ENCODE data around the gene SP5. TPM values are rescaled to one million over a fixed set of nuclear protein-coding genes. Genes with fewer than 3 reads are reported as not detected.
A peak's percentile ranks its signal among the peaks of the same experiment; 100 is the strongest.
"Not testable (repeated sequence)": the region's sequence is repeated elsewhere in the genome, so short reads cannot be mapped to it uniquely, and the experiment has no call there.

Gene SP5
- total RNA-seq (ENCODE audit: low replicate concordance) = 1.1 and 4.4 TPM in 2 replicates
- long read RNA-seq = 0 reads

GRCh38 chr2:170715062-170715931, at the start of gene SP5:
TSS of gene SP5 (plus strand) at chr2:170715337. CDS start at chr2:170715513, 176 bp downstream.
- Mint-ChIP-seq H3K9me3 (peaks cover 5% of the 10 kb centered on the region), H3K36me3 (no peaks in the 10 kb centered on the region), H3K4me1 (ENCODE audit: unreplicated experiment) (peaks cover 18% of the 10 kb centered on the region), H3K27me3 (peaks cover 82% of the 10 kb centered on the region), H3K27ac (peak within 1 kb of the TSS; percentile 24), H3K4me3 (peak within 1 kb of the TSS; percentile 85)
- no peak for TF ChIP-seq CTCF (conservative IDR thresholded peaks at IDR 0.05)
- peak; percentile 77 for DNase-seq (ENCODE audit: extremely low spot score, unreplicated experiment)

DNA sequence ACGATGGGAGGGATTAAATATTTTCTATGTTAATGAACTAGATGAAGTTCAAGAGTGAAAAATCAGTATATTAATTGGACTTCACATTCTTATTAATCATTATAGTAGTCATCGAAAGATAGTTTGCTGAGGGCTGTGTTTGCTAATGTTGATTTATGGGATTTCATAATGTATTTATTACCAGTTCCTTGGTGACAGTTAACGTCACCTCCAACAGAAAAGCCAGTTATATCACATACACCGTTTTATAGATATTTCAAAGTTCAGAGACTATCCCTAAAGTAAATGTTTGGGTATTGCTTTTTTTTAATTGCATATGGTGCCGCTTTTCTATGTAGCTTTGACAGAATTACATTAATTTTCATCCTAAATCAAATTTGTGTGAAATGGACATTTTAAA, 49.4 kb upstream of the SP5 start:
- no peak overlapping the region for H3K27ac Mint-ChIP-seq
- no peaks in the 10 kb centered on the region for H3K36me3 Mint-ChIP-seq
- no peaks in the 10 kb centered on the region for H3K9me3 Mint-ChIP-seq
- no peaks in the 10 kb centered on the region for H3K27me3 Mint-ChIP-seq
- H3K4me1 Mint-ChIP-seq (ENCODE audit: unreplicated experiment) = no peaks in the 10 kb centered on the region
- TF ChIP-seq CTCF (conservative IDR thresholded peaks at IDR 0.05) = no peak
- no peak overlapping the region for H3K4me3 Mint-ChIP-seq
- no peak for DNase-seq (ENCODE audit: extremely low spot score, unreplicated experiment)

DNA sequence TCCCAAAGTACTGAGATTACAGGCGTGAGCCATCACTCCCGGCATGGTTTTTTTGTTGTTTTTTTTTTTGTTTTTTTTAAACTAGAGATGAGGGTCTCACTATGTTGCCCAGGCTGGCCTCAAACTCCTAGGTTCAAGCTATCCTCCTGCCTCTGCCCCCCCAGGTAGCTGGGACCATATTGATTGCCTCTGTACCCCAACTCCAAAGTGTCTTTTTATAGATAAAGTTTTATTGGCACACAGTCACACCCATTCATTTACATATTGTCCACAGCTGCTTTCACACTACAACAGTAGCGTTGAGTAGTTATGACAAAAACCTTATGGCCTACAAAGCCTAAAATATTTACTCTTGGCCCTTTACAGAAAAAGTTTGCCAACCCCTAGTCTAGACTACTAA, 45.2 kb upstream of the SP5 start:
- Mint-ChIP-seq H3K4me3 (no peak overlapping the region), H3K36me3 (no peaks in the 10 kb centered on the region), H3K27me3 (no peaks in the 10 kb centered on the region), H3K27ac (no peak overlapping the region), H3K4me1 (ENCODE audit: unreplicated experiment) (no peaks in the 10 kb centered on the region), H3K9me3 (no peaks in the 10 kb centered on the region)
- TF ChIP-seq CTCF (conservative IDR thresholded peaks at IDR 0.05) = no peak
- no peak for DNase-seq (ENCODE audit: extremely low spot score, unreplicated experiment)

DNA sequence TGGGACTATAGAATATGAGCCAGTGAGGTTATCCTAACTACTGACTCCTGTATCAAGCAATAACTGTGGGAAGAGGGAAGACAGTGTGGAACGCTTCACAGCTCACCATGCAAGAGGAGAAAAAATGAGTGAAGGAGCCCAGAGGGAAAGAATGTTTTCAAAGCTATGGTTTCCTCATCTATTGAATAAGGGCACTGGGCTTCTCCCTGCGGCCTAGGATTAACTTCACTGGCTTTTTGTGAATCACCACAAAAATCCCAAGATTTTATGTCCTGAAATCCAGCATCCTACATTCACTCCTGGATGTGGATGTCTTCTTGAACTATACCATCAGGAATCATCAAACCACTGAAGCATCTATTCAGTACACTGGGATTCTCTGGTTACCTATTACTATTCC, 44.5 kb upstream of the SP5 start:
- H3K36me3 Mint-ChIP-seq = no peaks in the 10 kb centered on the region
- H3K27me3 Mint-ChIP-seq = no peaks in the 10 kb centered on the region
- no peak overlapping the region for H3K4me3 Mint-ChIP-seq
- H3K9me3 Mint-ChIP-seq = no peaks in the 10 kb centered on the region
- no peak for TF ChIP-seq CTCF (conservative IDR thresholded peaks at IDR 0.05)
- no peak overlapping the region for H3K27ac Mint-ChIP-seq
- no peak for DNase-seq (ENCODE audit: extremely low spot score, unreplicated experiment)
- H3K4me1 Mint-ChIP-seq (ENCODE audit: unreplicated experiment) = no peaks in the 10 kb centered on the region

DNA sequence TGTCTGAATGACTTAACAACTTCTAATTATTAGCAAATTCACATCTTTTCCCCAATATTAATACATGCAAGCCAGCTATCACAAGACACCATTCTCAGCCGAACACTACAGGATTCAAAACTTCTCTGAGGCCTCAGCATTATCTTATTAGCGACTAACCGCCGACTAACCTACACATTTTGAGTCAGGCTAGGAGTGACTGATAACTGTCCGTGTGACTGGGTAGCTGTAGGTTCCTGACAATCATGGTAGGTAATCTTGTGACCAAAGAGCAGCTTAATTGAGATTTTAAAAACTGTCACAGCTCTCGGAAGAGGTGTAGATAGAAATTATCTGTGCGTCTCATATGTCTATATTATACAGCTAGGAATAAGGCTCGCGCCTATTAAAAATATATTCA, 44.1 kb upstream of the SP5 start:
- Mint-ChIP-seq H3K9me3 (no peaks in the 10 kb centered on the region), H3K27ac (no peak overlapping the region), H3K36me3 (no peaks in the 10 kb centered on the region), H3K4me1 (ENCODE audit: unreplicated experiment) (no peaks in the 10 kb centered on the region), H3K4me3 (no peak overlapping the region), H3K27me3 (no peaks in the 10 kb centered on the region)
- no peak for DNase-seq (ENCODE audit: extremely low spot score, unreplicated experiment)
- no peak for TF ChIP-seq CTCF (conservative IDR thresholded peaks at IDR 0.05)

- not testable (repeated sequence) for DNase-seq (ENCODE audit: extremely low spot score, unreplicated experiment); H3K4me1 Mint-ChIP-seq (ENCODE audit: unreplicated experiment); H3K4me3 Mint-ChIP-seq; H3K9me3 Mint-ChIP-seq; H3K27ac Mint-ChIP-seq; H3K27me3 Mint-ChIP-seq; H3K36me3 Mint-ChIP-seq
Observed at GRCh38 chr2:170674282-170674681, 40.9 kb upstream of the SP5 start.

Measured in type B pancreatic cell (in vitro differentiated cells).